SU-DHL-6 (cell line): ENCODE measurements around the gene ESRRB.

Experiments
- CTCF ChIP-seq: fragments of 200-600 bp; sonication (generic); IDR thresholded peaks from one replicate; pipeline ENCODE4 v1.5.1; 2017; ENCODE audit warnings: antibody characterized with exemption, mild to moderate bottlenecking, low read length, moderate library complexity; ENCODE audit not compliant: insufficient read depth, poor library complexity, severe bottlenecking
- EZH2phosphoT487 ChIP-seq: fragments of 200-600 bp; sonication (generic), shearing (Covaris generic); conservative IDR thresholded peaks from 2 replicates; pipeline ENCODE4 v1.6.1; 2018; ENCODE audit warnings: mild to moderate bottlenecking, antibody characterized with exemption, low read length, moderate library complexity, mixed read lengths

- TF ChIP-seq CTCF (no peak), EZH2phosphoT487 (no peak)
Observed at GRCh38 chr14:76391981-76392690, 16.2 kb downstream of the ESRRB start.
